RWPE1 (cell line): ENCODE data around the gene POR.

Experiments
- CTCF ChIA-PET: fragments of 350-600 bp; sonication (Branson Sonifier 250); formaldehyde crosslinking; extraction: SDS; loops from one replicate; lab custom pipeline; 2021; lab: Yijun Ruan, JAX
- POLR2A ChIA-PET: fragments of 400-600 bp; formaldehyde crosslinking; extraction: SDS; loops from one replicate; lab custom pipeline; 2020; ENCODE audit warnings: antibody characterized with exemption; ENCODE audit not compliant: low non-redundant PET; lab: Yijun Ruan, JAX
- DNase-seq: peaks from one replicate; pipeline ENCODE4 v3.0.0; 2012; ENCODE audit warnings: low spot score
- H3K27ac ChIP-seq: fragments of 450-650 bp; 2 replicates; pipeline ENCODE4 v1.5.1; 2017
- CTCF ChIP-seq: fragments of 450-650 bp; conservative IDR thresholded peaks from 2 replicates; pipeline ENCODE4 v1.5.1; 2017; ENCODE audit warnings: low read depth, mild to moderate bottlenecking

The POR gene

DNA sequence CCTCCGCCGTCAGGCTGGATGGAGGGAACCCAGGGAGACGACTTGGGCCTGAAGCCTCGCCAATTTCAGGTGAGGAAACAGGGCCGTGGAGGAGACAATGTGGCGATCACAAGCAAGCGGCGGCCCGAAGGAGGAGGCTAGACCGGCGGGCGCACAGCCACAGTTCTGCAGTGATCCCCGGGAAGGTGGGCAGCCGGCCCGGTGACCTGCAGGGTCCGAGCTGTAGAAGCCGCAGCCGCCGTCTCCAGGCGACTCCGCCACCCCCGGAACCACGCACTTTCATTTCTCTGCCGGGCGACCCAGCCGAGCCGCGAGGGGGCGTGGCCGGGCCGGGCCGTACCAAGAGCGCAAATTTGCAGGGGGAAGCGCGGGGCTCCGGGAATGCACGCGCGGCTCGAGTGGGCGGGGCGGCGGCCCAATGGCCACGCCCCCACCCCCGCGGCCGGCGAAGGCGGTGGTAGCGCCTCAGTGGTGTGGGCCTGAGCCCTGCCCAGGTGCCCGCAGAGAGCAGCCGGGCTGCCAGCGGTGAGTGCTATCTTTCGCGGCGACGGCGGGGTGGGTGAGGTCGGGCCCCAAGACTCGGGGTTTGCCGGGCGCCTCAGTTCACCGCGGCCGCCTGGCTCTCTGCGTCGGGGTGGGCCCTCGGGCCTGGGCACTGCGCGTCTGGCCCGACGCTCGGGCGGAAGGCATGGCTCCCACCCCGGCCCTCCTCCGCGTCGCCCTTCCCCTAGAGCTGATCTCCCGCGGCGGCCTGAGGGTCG is at the start of gene POR:
Gene POR, plus strand, starts transcription at position 501 of the 761 bp plus-strand sequence. CDS start 38,847 bp downstream, outside the sequence.
- TF ChIP-seq CTCF: no peak
- ChIA-PET POLR2A (interaction anchor here (0.5 to 2.0 kb wide), 11 partner anchors 9 to 80 kb away, joined by 3 to 5 read pairs (median 3); partner anchors contain the start of gene TMEM120A), CTCF (interaction anchor here (0.5 to 1.1 kb wide), 2 partner anchors 17 to 36 kb away, joined by 3 read pairs; no protein-coding TSS in a partner anchor)
- DNase-seq: peak; percentile 94
- H3K27ac ChIP-seq: peak within 1 kb of the TSS; percentile 76

DNA sequence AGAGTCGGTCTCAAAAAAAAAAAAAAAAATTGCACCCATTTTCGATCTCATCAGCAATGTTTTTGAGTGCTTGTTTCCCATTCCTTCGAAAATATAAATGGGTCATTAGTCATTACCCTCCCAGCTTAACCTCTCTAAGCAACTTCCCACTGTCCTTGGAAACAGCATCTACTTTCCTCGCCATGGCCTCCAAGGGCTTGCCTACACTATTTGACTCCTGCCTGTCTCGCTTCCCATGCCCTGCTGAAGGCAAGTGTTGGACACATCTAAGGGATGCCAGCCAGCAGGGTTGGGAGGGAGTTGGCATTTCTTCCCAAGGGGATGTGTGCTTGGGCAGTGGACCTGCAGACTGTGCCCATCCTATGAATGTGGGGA is 48.9 kb upstream of the POR start:
- ChIA-PET POLR2A (no interaction called here), CTCF (interaction anchor here (0.5 to 2.4 kb wide), 7 partner anchors 8 to 338 kb away, joined by 3 to 15 read pairs (median 5); no protein-coding TSS in a partner anchor)
- no peak for DNase-seq
- no peak for TF ChIP-seq CTCF
- no peak overlapping the region for H3K27ac ChIP-seq

- peak; percentile 85 for TF ChIP-seq CTCF
- POLR2A ChIA-PET: no interaction called here
- peak; percentile 63 for DNase-seq
- CTCF ChIA-PET: interaction anchor here (0.5 to 2.4 kb wide), 9 partner anchors 9 to 423 kb away, joined by 3 to 15 read pairs (median 4); no protein-coding TSS in a partner anchor
- no peak overlapping the region for H3K27ac ChIP-seq
Measured at GRCh38 chr7:75866489-75867389, 48.2 kb upstream of the POR start.

DNA sequence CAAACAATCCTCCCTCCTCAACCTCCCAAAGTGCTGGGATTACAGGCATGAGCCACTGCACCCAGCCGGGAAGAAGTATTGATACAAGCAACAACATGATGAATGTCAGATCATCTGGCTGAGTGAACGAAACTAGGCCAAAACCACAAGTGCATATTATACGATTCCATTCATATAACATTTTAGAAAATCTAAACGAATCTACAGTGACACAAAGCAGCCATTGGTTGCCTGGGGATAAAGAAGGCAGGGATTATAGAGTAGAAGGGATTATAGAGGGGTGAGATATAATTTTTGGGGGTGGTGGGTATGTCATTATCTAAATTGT is 47.6 kb upstream of the POR start:
- no peak overlapping the region for H3K27ac ChIP-seq
- POLR2A ChIA-PET: no interaction called here
- CTCF ChIA-PET: interaction anchor here (0.6 to 1.2 kb wide), 2 partner anchors 10 to 136 kb away, joined by 3 to 4 read pairs; no protein-coding TSS in a partner anchor
- no peak for DNase-seq
- no peak for TF ChIP-seq CTCF

DNA sequence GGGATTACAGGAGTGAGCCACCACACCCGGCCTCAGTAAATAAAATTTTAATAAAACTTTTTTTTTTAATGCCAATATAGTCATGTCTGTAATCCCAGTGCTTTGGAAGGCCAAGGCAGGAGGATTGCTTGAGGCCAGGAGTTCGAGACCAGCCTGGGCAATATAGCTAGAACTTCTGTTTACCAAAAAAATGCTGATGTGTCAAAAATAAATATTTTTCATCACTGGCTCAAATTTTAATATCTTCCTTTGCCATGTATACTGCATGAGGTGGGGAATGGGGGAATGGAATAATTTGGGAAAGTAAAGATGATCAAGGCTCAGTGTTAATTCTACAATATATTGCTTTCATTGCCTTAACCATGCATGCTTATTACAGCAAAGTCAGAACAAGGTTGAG is 46.8 kb upstream of the POR start:
- ChIA-PET CTCF (interaction anchor here (0.6 to 1.1 kb wide), 2 partner anchors 16 to 18 kb away, joined by 3 to 4 read pairs; no protein-coding TSS in a partner anchor), POLR2A (no interaction called here)
- no peak for DNase-seq
- TF ChIP-seq CTCF: no peak
- H3K27ac ChIP-seq: no peak overlapping the region
